ENCODE results near the gene KLC3.

Gene KLC3

GRCh38 chr19:45349430-45349941 lies 8.9 kb downstream of the KLC3 start:
- peaks cover 4 to 27% of the 10 kb centered on the region in 2 donors for H3K27me3 ChIP-seq (ENCODE audit: control insufficient read depth in 1 of 2, insufficient read depth in 2 of 2, low read length in 2 of 2)
- H3K4me1 ChIP-seq (ENCODE audit: insufficient read depth, low read length): no peaks in the 10 kb centered on the region
- no peak overlapping the region for H3K4me3 ChIP-seq (ENCODE audit: low read depth in 1 of 2, low read length in 2 of 2)
- H3K27ac ChIP-seq (ENCODE audit: low read depth, low read length): no peak overlapping the region
- H3K9ac ChIP-seq (ENCODE audit: low read length): no peak overlapping the region
- H3K9me3 ChIP-seq (ENCODE audit: low read length): no peaks in the 10 kb centered on the region
- H3K36me3 ChIP-seq (ENCODE audit: insufficient read depth, low read length): no peaks in the 10 kb centered on the region

GRCh38 chr19:45350477-45351058 lies 10.0 kb downstream of the KLC3 start:
- no peaks in the 10 kb centered on the region for H3K9me3 ChIP-seq (ENCODE audit: low read length)
- H3K27me3 ChIP-seq (ENCODE audit: control insufficient read depth in 1 of 2, insufficient read depth in 2 of 2, low read length in 2 of 2): peaks cover 4 to 22% of the 10 kb centered on the region in 2 donors
- H3K4me3 ChIP-seq (ENCODE audit: low read depth in 1 of 2, low read length in 2 of 2): no peak overlapping the region
- no peak overlapping the region for H3K9ac ChIP-seq (ENCODE audit: low read length)
- no peaks in the 10 kb centered on the region for H3K36me3 ChIP-seq (ENCODE audit: insufficient read depth, low read length)
- H3K27ac ChIP-seq (ENCODE audit: low read depth, low read length): no peak overlapping the region
- no peaks in the 10 kb centered on the region for H3K4me1 ChIP-seq (ENCODE audit: insufficient read depth, low read length)

GRCh38 chr19:45351401-45351952 lies 10.9 kb downstream of the KLC3 start:
- no peaks in the 10 kb centered on the region for H3K4me1 ChIP-seq (ENCODE audit: insufficient read depth, low read length)
- no peak overlapping the region for H3K27ac ChIP-seq (ENCODE audit: low read depth, low read length)
- H3K9ac ChIP-seq (ENCODE audit: low read length): no peak overlapping the region
- H3K27me3 ChIP-seq (ENCODE audit: control insufficient read depth in 1 of 2, insufficient read depth in 2 of 2, low read length in 2 of 2): peaks cover 4 to 14% of the 10 kb centered on the region in 2 donors
- no peaks in the 10 kb centered on the region for H3K36me3 ChIP-seq (ENCODE audit: insufficient read depth, low read length)
- no peak overlapping the region for H3K4me3 ChIP-seq (ENCODE audit: low read depth in 1 of 2, low read length in 2 of 2)
- H3K9me3 ChIP-seq (ENCODE audit: low read length): no peaks in the 10 kb centered on the region

- no peaks in the 10 kb centered on the region for H3K4me1 ChIP-seq (ENCODE audit: insufficient read depth, low read length)
- no peak overlapping the region for H3K27ac ChIP-seq (ENCODE audit: low read depth, low read length)
- peaks cover 0 to 8% of the 10 kb centered on the region in 2 donors for H3K27me3 ChIP-seq (ENCODE audit: control insufficient read depth in 1 of 2, insufficient read depth in 2 of 2, low read length in 2 of 2)
- H3K36me3 ChIP-seq (ENCODE audit: insufficient read depth, low read length): no peaks in the 10 kb centered on the region
- no peak overlapping the region for H3K4me3 ChIP-seq (ENCODE audit: low read depth in 1 of 2, low read length in 2 of 2)
- no peak overlapping the region for H3K9ac ChIP-seq (ENCODE audit: low read length)
- H3K9me3 ChIP-seq (ENCODE audit: low read length): no peaks in the 10 kb centered on the region
These were observed 11.5 kb downstream of the KLC3 start for GRCh38 chr19:45352062-45352461.

- H3K9me3 ChIP-seq (ENCODE audit: low read length): no peaks in the 10 kb centered on the region
- no peaks in the 10 kb centered on the region for H3K36me3 ChIP-seq (ENCODE audit: insufficient read depth, low read length)
- H3K27ac ChIP-seq (ENCODE audit: low read depth, low read length): no peak overlapping the region
- H3K4me3 ChIP-seq (ENCODE audit: low read depth in 1 of 2, low read length in 2 of 2): no peak overlapping the region
- no peak overlapping the region for H3K9ac ChIP-seq (ENCODE audit: low read length)
- no peaks in the 10 kb centered on the region for H3K4me1 ChIP-seq (ENCODE audit: insufficient read depth, low read length)
- H3K27me3 ChIP-seq (ENCODE audit: control insufficient read depth in 1 of 2, insufficient read depth in 2 of 2, low read length in 2 of 2): peaks cover 0 to 4% of the 10 kb centered on the region in 2 donors
These were observed 11.9 kb downstream of the KLC3 start for GRCh38 chr19:45352471-45352870.

GRCh38 chr19:45352914-45353796 lies 12.6 kb downstream of the KLC3 start:
- no peaks in the 10 kb centered on the region for H3K27me3 ChIP-seq (ENCODE audit: control insufficient read depth in 1 of 2, insufficient read depth in 2 of 2, low read length in 2 of 2)
- H3K9me3 ChIP-seq (ENCODE audit: low read length): no peaks in the 10 kb centered on the region
- H3K9ac ChIP-seq (ENCODE audit: low read length): no peak overlapping the region
- H3K4me1 ChIP-seq (ENCODE audit: insufficient read depth, low read length): no peaks in the 10 kb centered on the region
- no peak overlapping the region for H3K27ac ChIP-seq (ENCODE audit: low read depth, low read length)
- no peak overlapping the region for H3K4me3 ChIP-seq (ENCODE audit: low read depth in 1 of 2, low read length in 2 of 2)
- no peaks in the 10 kb centered on the region for H3K36me3 ChIP-seq (ENCODE audit: insufficient read depth, low read length)

- no peaks in the 10 kb centered on the region for H3K9me3 ChIP-seq (ENCODE audit: low read length)
- no peaks in the 10 kb centered on the region for H3K4me1 ChIP-seq (ENCODE audit: insufficient read depth, low read length)
- no peak overlapping the region for H3K27ac ChIP-seq (ENCODE audit: low read depth, low read length)
- H3K27me3 ChIP-seq (ENCODE audit: control insufficient read depth in 1 of 2, insufficient read depth in 2 of 2, low read length in 2 of 2): no peaks in the 10 kb centered on the region
- no peak overlapping the region for H3K4me3 ChIP-seq (ENCODE audit: low read depth in 1 of 2, low read length in 2 of 2)
- H3K9ac ChIP-seq (ENCODE audit: low read length): no peak overlapping the region
- peaks cover 4% of the 10 kb centered on the region for H3K36me3 ChIP-seq (ENCODE audit: insufficient read depth, low read length)
These were observed 13.8 kb downstream of the KLC3 start for GRCh38 chr19:45354241-45354842.

GRCh38 chr19:45355402-45355801 lies 14.9 kb downstream of the KLC3 start:
- H3K9ac ChIP-seq (ENCODE audit: low read length): no peak overlapping the region
- no peak overlapping the region for H3K27ac ChIP-seq (ENCODE audit: low read depth, low read length)
- H3K4me3 ChIP-seq (ENCODE audit: low read depth in 1 of 2, low read length in 2 of 2): no peak overlapping the region
- H3K4me1 ChIP-seq (ENCODE audit: insufficient read depth, low read length): no peaks in the 10 kb centered on the region
- no peaks in the 10 kb centered on the region for H3K27me3 ChIP-seq (ENCODE audit: control insufficient read depth in 1 of 2, insufficient read depth in 2 of 2, low read length in 2 of 2)
- H3K36me3 ChIP-seq (ENCODE audit: insufficient read depth, low read length): peaks cover 4% of the 10 kb centered on the region
- H3K9me3 ChIP-seq (ENCODE audit: low read length): no peaks in the 10 kb centered on the region

GRCh38 chr19:45355910-45356309 lies 15.4 kb downstream of the KLC3 start:
- H3K9ac ChIP-seq (ENCODE audit: low read length): no peak overlapping the region
- no peak overlapping the region for H3K4me3 ChIP-seq (ENCODE audit: low read depth in 1 of 2, low read length in 2 of 2)
- H3K9me3 ChIP-seq (ENCODE audit: low read length): no peaks in the 10 kb centered on the region
- no peaks in the 10 kb centered on the region for H3K27me3 ChIP-seq (ENCODE audit: control insufficient read depth in 1 of 2, insufficient read depth in 2 of 2, low read length in 2 of 2)
- peaks cover 4% of the 10 kb centered on the region for H3K36me3 ChIP-seq (ENCODE audit: insufficient read depth, low read length)
- no peaks in the 10 kb centered on the region for H3K4me1 ChIP-seq (ENCODE audit: insufficient read depth, low read length)
- no peak overlapping the region for H3K27ac ChIP-seq (ENCODE audit: low read depth, low read length)

- Histone ChIP-seq H3K9ac (ENCODE audit: low read length) (no peak overlapping the region), H3K4me1 (ENCODE audit: insufficient read depth, low read length) (no peaks in the 10 kb centered on the region), H3K4me3 (ENCODE audit: low read depth in 1 of 2, low read length in 2 of 2) (no peak overlapping the region), H3K27me3 (ENCODE audit: control insufficient read depth in 1 of 2, insufficient read depth in 2 of 2, low read length in 2 of 2) (no peaks in the 10 kb centered on the region), H3K9me3 (ENCODE audit: low read length) (no peaks in the 10 kb centered on the region), H3K27ac (ENCODE audit: low read depth, low read length) (no peak overlapping the region), H3K36me3 (ENCODE audit: insufficient read depth, low read length) (peaks cover 4% of the 10 kb centered on the region)
These were observed 16.4 kb downstream of the KLC3 start for GRCh38 chr19:45356760-45357444.

- H3K4me3 ChIP-seq (ENCODE audit: low read depth in 1 of 2, low read length in 2 of 2): no peak overlapping the region
- H3K27ac ChIP-seq (ENCODE audit: low read depth, low read length): no peak overlapping the region
- H3K9me3 ChIP-seq (ENCODE audit: low read length): no peaks in the 10 kb centered on the region
- no peaks in the 10 kb centered on the region for H3K4me1 ChIP-seq (ENCODE audit: insufficient read depth, low read length)
- H3K27me3 ChIP-seq (ENCODE audit: control insufficient read depth in 1 of 2, insufficient read depth in 2 of 2, low read length in 2 of 2): no peaks in the 10 kb centered on the region
- no peak overlapping the region for H3K9ac ChIP-seq (ENCODE audit: low read length)
- peaks cover 4% of the 10 kb centered on the region for H3K36me3 ChIP-seq (ENCODE audit: insufficient read depth, low read length)
These were observed 16.9 kb downstream of the KLC3 start for GRCh38 chr19:45357445-45357783.
